IMR-90 (cell line): Measurements from ENCODE around the gene ATXN7L2. TPM values are rescaled to one million over a fixed set of nuclear protein-coding genes. Genes with fewer than 3 reads are reported as not detected.

Experiments
- ATAC-seq: fragments of 200-7000 bp; cut with Tn5 transposase; 2 replicates; pipeline ENCODE4 v1.9.1; 2020; ENCODE audit warnings: low read depth, mild to moderate bottlenecking, moderate library complexity
- BruUV-seq: library from RNA; stranded (reverse); fragments of 400-500 nt; replicated peaks from 2 replicates; lab custom pipeline; 2021; lab: Mats Ljungman, UMichigan
- CTCF ChIA-PET: fragments of 300-600 bp; formaldehyde crosslinking; extraction: SDS; loops from one replicate; lab custom pipeline; 2021; ENCODE audit warnings: antibody characterized with exemption; lab: Yijun Ruan, JAX
- POLR2A ChIA-PET: fragments of 300-600 bp; sonication (Branson Sonifier 250); formaldehyde crosslinking; loops from one replicate; lab custom pipeline; 2022; ENCODE audit warnings: antibody characterized with exemption; ENCODE audit not compliant: unreplicated experiment; lab: Charles Lee
- DNase-seq: peaks from one replicate; pipeline ENCODE4 v3.0.0; 2013
- H2AFZ ChIP-seq: replicated peaks from 2 replicates; pipeline ENCODE3; 2013; ENCODE audit warnings: low read length, mild to moderate bottlenecking; ENCODE audit not compliant: poor library complexity
- H2AK5ac ChIP-seq: 2 replicates; pipeline ENCODE4 v1.6.1; 2013; ENCODE audit warnings: low read depth, low read length, inconsistent platforms
- H2AK9ac ChIP-seq: replicated peaks from 2 replicates; pipeline ENCODE3; 2013; ENCODE audit warnings: mild to moderate bottlenecking, low read depth, low read length, moderate library complexity; ENCODE audit not compliant: poor library complexity
- H2BK120ac ChIP-seq: 2 replicates; pipeline ENCODE4 v1.6.1; 2013; ENCODE audit warnings: low read depth, low read length, inconsistent platforms
- H2BK15ac ChIP-seq: 3 replicates; pipeline ENCODE4 v1.6.1; 2013; ENCODE audit warnings: low read depth, low read length, inconsistent platforms
- H2BK20ac ChIP-seq: 2 replicates; pipeline ENCODE4 v1.6.1; 2013; ENCODE audit warnings: low read depth, mild to moderate bottlenecking, inconsistent platforms, low read length, moderate library complexity
- H2BK5ac ChIP-seq: 2 replicates; pipeline ENCODE4 v1.6.1; 2013; ENCODE audit warnings: mild to moderate bottlenecking, low read depth, low read length, inconsistent platforms; ENCODE audit not compliant: poor library complexity, severe bottlenecking
- H3K14ac ChIP-seq: replicated peaks from 2 replicates; pipeline ENCODE4 v1.6.1; 2013; ENCODE audit warnings: low read depth, low read length, inconsistent platforms
- H3K18ac ChIP-seq: 2 replicates; pipeline ENCODE4 v1.6.1; 2013; ENCODE audit warnings: low read depth, low read length, control low read depth
- H3K23ac ChIP-seq: 2 replicates; pipeline ENCODE4 v1.6.1; 2013; ENCODE audit warnings: low read depth, low read length, inconsistent platforms
- H3K27ac ChIP-seq: 2 replicates; pipeline ENCODE4 v1.5.1; 2013; ENCODE audit warnings: mild to moderate bottlenecking, control low read depth, low read length; ENCODE audit not compliant: insufficient read depth
- H3K27me3 ChIP-seq: 2 replicates; pipeline ENCODE4 v1.6.1; 2013; ENCODE audit warnings: low read length; ENCODE audit not compliant: control insufficient read depth, insufficient read depth
- H3K36me3 ChIP-seq: 2 replicates; pipeline ENCODE4 v1.6.1; 2013; ENCODE audit warnings: low read length, mixed read lengths; ENCODE audit not compliant: control insufficient read depth, insufficient read depth
- H3K4ac ChIP-seq: 2 replicates; pipeline ENCODE4 v1.6.1; 2013; ENCODE audit warnings: low read depth, low read length, inconsistent platforms
- H3K4me1 ChIP-seq: 2 replicates; pipeline ENCODE4 v1.6.1; 2013; ENCODE audit warnings: low read length, mixed read lengths; ENCODE audit not compliant: control insufficient read depth, insufficient read depth
- H3K4me2 ChIP-seq: 2 replicates; pipeline ENCODE4 v1.6.1; 2013; ENCODE audit warnings: low read depth, mild to moderate bottlenecking, control low read depth, low read length, moderate library complexity
- H3K4me3 ChIP-seq: 2 replicates; pipeline ENCODE4 v1.5.1; 2013; ENCODE audit warnings: low read depth, mild to moderate bottlenecking, control low read depth, low read length, moderate library complexity; ENCODE audit not compliant: insufficient read depth
- H3K56ac ChIP-seq: 2 replicates; pipeline ENCODE4 v1.6.1; 2013; ENCODE audit warnings: low read length, inconsistent platforms; ENCODE audit not compliant: insufficient read depth; ENCODE audit errors: extremely low read depth
- H3K79me1 ChIP-seq, 2 experiments: 2 replicates each; pipeline ENCODE4 v1.6.1; 2013; ENCODE audit warnings: low read length in 2 of 2, inconsistent platforms in 1 of 2, low read depth in 1 of 2
- H3K9ac ChIP-seq: 2 replicates; pipeline ENCODE4 v1.6.1; 2013; ENCODE audit warnings: low read depth, low read length, control low read depth
- H3K9me1 ChIP-seq: 2 replicates; pipeline ENCODE4 v1.6.1; 2013; ENCODE audit warnings: low read length, inconsistent platforms; ENCODE audit not compliant: insufficient read depth
- H3K9me3 ChIP-seq: 2 replicates; pipeline ENCODE4 v1.6.1; 2013; ENCODE audit warnings: low read length; ENCODE audit not compliant: control insufficient read depth, insufficient read depth
- H4K20me1 ChIP-seq: 2 replicates; pipeline ENCODE4 v1.6.1; 2013; ENCODE audit warnings: low read length, inconsistent platforms; ENCODE audit not compliant: insufficient read depth
- H4K5ac ChIP-seq: 2 replicates; pipeline ENCODE4 v1.6.1; 2013; ENCODE audit warnings: mild to moderate bottlenecking, low read depth, low read length, control low read depth
- H4K8ac ChIP-seq, 2 experiments: 2 replicates each; pipeline ENCODE4 v1.6.1; 2013; ENCODE audit warnings: low read depth in 2 of 2, low read length in 2 of 2, control low read depth in 1 of 2, inconsistent platforms in 1 of 2
- H4K91ac ChIP-seq: 2 replicates; pipeline ENCODE4 v1.6.1; 2013; ENCODE audit warnings: low read depth, low read length, inconsistent platforms; ENCODE audit not compliant: insufficient read depth
- CEBPB ChIP-seq: IDR thresholded peaks from 2 replicates; pipeline ENCODE4 v1.6.1; 2012; ENCODE audit warnings: low read depth, low read length, improper control_type of control experiment
- CHD1 ChIP-seq: IDR thresholded peaks from 2 replicates; pipeline ENCODE4 v1.6.1; 2012; ENCODE audit warnings: low read depth, low read length, improper control_type of control experiment
- FOS ChIP-seq: fragments of 150-350 bp; IDR thresholded peaks from 2 replicates; pipeline ENCODE4 v1.6.1; 2016; ENCODE audit warnings: low read depth, low read length
- SMC3 ChIP-seq: fragments of 150-350 bp; IDR thresholded peaks from 2 replicates; pipeline ENCODE4 v1.6.1; 2016; ENCODE audit warnings: low read depth, mild to moderate bottlenecking, antibody characterized with exemption, low read length, moderate library complexity
- WGBS, 2 experiments: methylation state at CpG; one replicate each; pipeline versions ENCODE4 v1.1.5 to v1.1.7; 2013; ENCODE audit warnings: missing lambda C conversion rate in 2 of 2; ENCODE audit not compliant: insufficient read length in 1 of 2; ENCODE audit errors: extremely low coverage in 2 of 2; 5-methylcytosine and 5-hydroxymethylcytosine counted together
- dilution Hi-C: fragments of 300-500 bp; cut with HindIII; formaldehyde crosslinking; loops from one replicate; pipeline ENCODE4 v1.14.3; 2018; ENCODE audit warnings: low sequenced_read_pairs; ENCODE audit not compliant: unreplicated experiment
- in situ Hi-C: fragments of 300-500 bp; cut with MboI; formaldehyde crosslinking; loops from 3 replicates; pipeline ENCODE4 v1.14.3; 2019; ENCODE audit warnings: low sequenced_read_pairs, inconsistent platforms, mixed read lengths
- intact Hi-C: fragments of 100-400 bp; cut with micrococcal nuclease; formaldehyde crosslinking; loops from 2 replicates; pipeline ENCODE4 v1.10.0; 2022
- polyA plus RNA-seq, 3 experiments: library from polyadenylated mRNA; depleted of rRNA; stranded (reverse); fragments of >200 nt; gene quantifications; 2 replicates each; pipeline ENCODE4 v1.2.3, GENCODE V29; 2012; ENCODE audit warnings: low replicate concordance in 1 of 3
- total RNA-seq: library from RNA; depleted of rRNA; stranded (reverse); fragments of >200 nt; gene quantifications from 2 replicates; pipeline ENCODE4 v1.2.3, GENCODE V29; 2012
- TF ChIP-seq, protein P1 (sequence below): conservative IDR thresholded peaks from 2 replicates; pipeline ENCODE4 v1.5.1; 2012; ENCODE audit warnings: mild to moderate bottlenecking, low read depth, low read length, improper control_type of control experiment

Gene ATXN7L2
- total and polyA plus RNA-seq, 2 of the 4 experiments (the other 2 are of a cell fraction), result 1.3 to 4.8 TPM

DNA sequence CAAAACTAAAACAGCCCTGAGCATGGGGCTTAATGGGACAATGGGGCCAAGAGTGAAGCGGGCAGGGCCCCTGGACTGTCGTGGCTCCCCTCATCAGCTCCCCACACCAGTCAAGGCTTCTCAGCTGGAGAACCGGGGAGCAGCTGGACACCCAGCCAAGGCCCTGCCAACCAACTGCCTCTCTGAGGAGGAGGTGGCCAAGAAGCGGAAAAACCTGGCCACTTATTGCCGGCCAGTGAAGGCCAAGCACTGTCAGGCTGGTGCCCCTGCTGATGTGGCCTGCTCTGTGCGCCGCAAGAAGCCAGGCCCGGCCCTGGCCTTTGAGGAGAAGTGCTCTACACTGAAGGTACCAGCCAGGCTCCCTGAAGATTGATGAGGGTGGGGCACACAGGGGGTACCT lies 7.7 kb downstream of the ATXN7L2 start:
- H4K8ac ChIP-seq, result no peak overlapping the region
- dilution Hi-C loops (no loop called here), in situ Hi-C loops (no loop called here), intact Hi-C loops (no loop called here)
- H3K27me3 ChIP-seq, result no peaks in the 10 kb centered on the region
- no peak overlapping the region for H2BK5ac ChIP-seq
- H2AFZ ChIP-seq, result no peak overlapping the region
- no peak overlapping the region for H3K27ac ChIP-seq
- 96% methylated on average over 5 of the region's 8 CpGs; no CpG with 5 or more reads in 1 of the 2 experiments for WGBS, 2 experiments
- H3K36me3 ChIP-seq, result peaks cover 21% of the 10 kb centered on the region
- TF ChIP-seq CEBPB, result no peak
- no peak for TF ChIP-seq CHD1
- TF ChIP-seq FOS, result no peak
- TF ChIP-seq SMC3, result no peak
- TF ChIP-seq, protein P1, sequence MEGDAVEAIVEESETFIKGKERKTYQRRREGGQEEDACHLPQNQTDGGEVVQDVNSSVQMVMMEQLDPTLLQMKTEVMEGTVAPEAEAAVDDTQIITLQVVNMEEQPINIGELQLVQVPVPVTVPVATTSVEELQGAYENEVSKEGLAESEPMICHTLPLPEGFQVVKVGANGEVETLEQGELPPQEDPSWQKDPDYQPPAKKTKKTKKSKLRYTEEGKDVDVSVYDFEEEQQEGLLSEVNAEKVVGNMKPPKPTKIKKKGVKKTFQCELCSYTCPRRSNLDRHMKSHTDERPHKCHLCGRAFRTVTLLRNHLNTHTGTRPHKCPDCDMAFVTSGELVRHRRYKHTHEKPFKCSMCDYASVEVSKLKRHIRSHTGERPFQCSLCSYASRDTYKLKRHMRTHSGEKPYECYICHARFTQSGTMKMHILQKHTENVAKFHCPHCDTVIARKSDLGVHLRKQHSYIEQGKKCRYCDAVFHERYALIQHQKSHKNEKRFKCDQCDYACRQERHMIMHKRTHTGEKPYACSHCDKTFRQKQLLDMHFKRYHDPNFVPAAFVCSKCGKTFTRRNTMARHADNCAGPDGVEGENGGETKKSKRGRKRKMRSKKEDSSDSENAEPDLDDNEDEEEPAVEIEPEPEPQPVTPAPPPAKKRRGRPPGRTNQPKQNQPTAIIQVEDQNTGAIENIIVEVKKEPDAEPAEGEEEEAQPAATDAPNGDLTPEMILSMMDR, result no peak
- DNase-seq, result no peak
- no peak overlapping the region for H3K4ac ChIP-seq
- H3K14ac ChIP-seq, result no peak overlapping the region
- no peak for ATAC-seq
- no peak overlapping the region for H3K4me2 ChIP-seq
- H3K79me1 ChIP-seq, result peaks cover 15 to 21% of the 10 kb centered on the region in 2 experiments
- no peak overlapping the region for H4K5ac ChIP-seq
- H2BK120ac ChIP-seq, result no peak overlapping the region
- H2BK20ac ChIP-seq, result no peak overlapping the region
- ChIA-PET POLR2A (no interaction called here), CTCF (interaction anchor here (0.6 to 8.5 kb wide), 7 partner anchors 8 to 309 kb away, joined by 3 to 75 read pairs (median 4); partner anchors contain the start of gene AMIGO1)
- BruUV-seq, result no TSS peak
- no peak overlapping the region for H3K9ac ChIP-seq
- H3K23ac ChIP-seq, result no peak overlapping the region
- no peak overlapping the region for H2AK5ac ChIP-seq
- H3K4me1 ChIP-seq, result peaks cover 6% of the 10 kb centered on the region
- no peak overlapping the region for H3K18ac ChIP-seq
- H4K91ac ChIP-seq, result no peak overlapping the region
- no peak overlapping the region for H3K4me3 ChIP-seq
- H2AK9ac ChIP-seq, result peak overlapping the region; percentile 70
- H4K20me1 ChIP-seq, result peaks cover 2% of the 10 kb centered on the region; the same call in 1 of the 2 replicates
- H3K9me1 ChIP-seq, result peaks cover 8% of the 10 kb centered on the region
- no peak overlapping the region for H3K56ac ChIP-seq
- no peaks in the 10 kb centered on the region for H3K9me3 ChIP-seq
- H2BK15ac ChIP-seq, result no peak overlapping the region
